Esophagus muscularis mucosa (tissue), 4 donors: ENCODE results near the gene SYTL1.

Source experiments
- CTCF ChIP-seq, 3 experiments: fragments of 200-600 bp in 2 of 3; fragments of 450-650 bp in 1 of 3; sonication (generic) in 2 of 3; IDR thresholded peaks; one replicate each; pipeline ENCODE4 v1.5.1; 2017 to 2019; ENCODE audit warnings: antibody characterized with exemption in 3 of 3, mild to moderate bottlenecking in 2 of 3, moderate library complexity in 1 of 3
- EP300 ChIP-seq: sonication (generic); formaldehyde crosslinking; IDR thresholded peaks from one replicate; pipeline ENCODE4 v1.6.1; 2017; ENCODE audit warnings: antibody characterized with exemption
- POLR2A ChIP-seq: fragments of 450-650 bp; IDR thresholded peaks from one replicate; pipeline ENCODE4 v1.6.1; 2017; ENCODE audit warnings: antibody characterized with exemption, moderate library complexity, mild to moderate bottlenecking, low read depth
- POLR2AphosphoS5 ChIP-seq, 2 donors: sonication (generic); formaldehyde crosslinking; IDR thresholded peaks; one replicate each; pipeline ENCODE4 v1.6.1; 2017; ENCODE audit warnings: antibody characterized with exemption in 2 of 2

- TF ChIP-seq POLR2A (no peak), CTCF (IDR thresholded peaks at IDR 0.05) (no peak), POLR2AphosphoS5 (IDR thresholded peaks at IDR 0.05) (no peak), EP300 (no peak)
Measured at GRCh38 chr1:27336756-27337155, 5.1 kb upstream of the SYTL1 start.
